HepG2 (cell line): ENCODE data around the gene CHST4. TPM values are rescaled to one million over a fixed set of nuclear protein-coding genes. Genes with fewer than 3 reads are reported as not detected.

Source experiments
- MIXL1 ChIP-seq: IDR thresholded peaks from 2 replicates; pipeline ENCODE4 v1.6.1; 2016
- NFE2L1 ChIP-seq: sonication (generic); formaldehyde crosslinking; IDR thresholded peaks from 2 replicates; pipeline ENCODE4 v1.4.0; 2020; ENCODE audit warnings: missing genetic modification reagents, mild to moderate bottlenecking, borderline replicate concordance
- PRMT3 ChIP-seq: sonication (generic); formaldehyde crosslinking; IDR thresholded peaks from 2 replicates; pipeline ENCODE4 v1.8.1; 2022; ENCODE audit warnings: low read depth, mild to moderate bottlenecking, moderate library complexity, missing genetic modification reagents, borderline replicate concordance
- WIZ ChIP-seq: sonication (generic); formaldehyde crosslinking; IDR thresholded peaks from 2 replicates; pipeline ENCODE4 v1.5.1; 2020; ENCODE audit warnings: mild to moderate bottlenecking, missing genetic modification reagents
- ZFP36L1 ChIP-seq: sonication (generic); formaldehyde crosslinking; IDR thresholded peaks from 2 replicates; pipeline ENCODE4 v1.8.0; 2022; ENCODE audit warnings: mild to moderate bottlenecking, missing genetic modification reagents, moderate library complexity
- ZFP62 ChIP-seq: sonication (generic); formaldehyde crosslinking; IDR thresholded peaks from 2 replicates; pipeline ENCODE4 v1.4.0; 2020; ENCODE audit warnings: missing genetic modification reagents
- ZNF282 ChIP-seq: fragments of 450-650 bp; IDR thresholded peaks from 2 replicates; pipeline ENCODE4 v1.6.1; 2018; ENCODE audit not compliant: partially characterized antibody
- ZNF598 ChIP-seq: sonication (generic); formaldehyde crosslinking; IDR thresholded peaks from 2 replicates; pipeline ENCODE4 v1.5.1; 2020; ENCODE audit warnings: mild to moderate bottlenecking, missing genetic modification reagents, borderline replicate concordance
- ZNF614 ChIP-seq: IDR thresholded peaks from 2 replicates; pipeline ENCODE4 v1.6.1; 2018; ENCODE audit warnings: missing biosample characterization, missing genetic modification reagents, inconsistent platforms, borderline replicate concordance
- ZNF710 ChIP-seq: sonication (generic); formaldehyde crosslinking; IDR thresholded peaks from 2 replicates; pipeline ENCODE4 v1.5.0; 2020; ENCODE audit warnings: mild to moderate bottlenecking, missing genetic modification reagents, borderline replicate concordance
- ZNF777 ChIP-seq: sonication (generic); formaldehyde crosslinking; IDR thresholded peaks from 2 replicates; pipeline ENCODE4 v1.4.0; 2020; ENCODE audit warnings: missing genetic modification reagents
- polyA plus RNA-seq, 8 experiments: library from polyadenylated mRNA; depleted of rRNA in 3 of 8; stranded (reverse) in 7 of 8; unstranded in 1 of 8; fragments of >200 nt; fragmentation: Illumina TruSeq in 4 of 8; extraction: Trizol in 4 of 8; gene quantifications; 2 replicates each; pipeline versions ENCODE4 v1.2.1 to v1.2.3, GENCODE V29; 2011 to 2016; ENCODE audit warnings: low read depth in 4 of 8, missing spikeins in 1 of 8, mixed read lengths in 1 of 8; ENCODE audit not compliant: insufficient read depth in 1 of 8
- total RNA-seq, 5 experiments: library from RNA; depleted of rRNA; stranded (reverse); fragments of >200 nt; fragmentation: Illumina TruSeq; extraction: Trizol; gene quantifications; 2 replicates each; pipeline ENCODE4 v1.2.3, GENCODE V29; 2016; ENCODE audit warnings: low read depth in 1 of 5
- TF ChIP-seq, protein P1 (sequence below): sonication (generic); formaldehyde crosslinking; IDR thresholded peaks from 2 replicates; pipeline ENCODE4 v1.5.0; 2020; ENCODE audit warnings: missing genetic modification reagents, mild to moderate bottlenecking, borderline replicate concordance
- TF ChIP-seq, protein P2 (sequence below): sonication (generic); formaldehyde crosslinking; IDR thresholded peaks from 2 replicates; pipeline ENCODE4 v1.5.0; 2020; ENCODE audit warnings: mild to moderate bottlenecking, missing genetic modification reagents, borderline replicate concordance
- TF ChIP-seq, protein P3 (sequence below): sonication (generic); formaldehyde crosslinking; IDR thresholded peaks from 2 replicates; pipeline ENCODE4 v1.4.0; 2020; ENCODE audit warnings: missing genetic modification reagents
- TF ChIP-seq, protein P4 (sequence below): sonication (generic); formaldehyde crosslinking; IDR thresholded peaks from 2 replicates; pipeline ENCODE4 v1.8.0; 2022; ENCODE audit warnings: mild to moderate bottlenecking, missing genetic modification reagents, moderate library complexity

The CHST4 gene
- total and polyA plus RNA-seq, 2 of the 13 experiments (the other 11 are each of a cell fraction or from before 2014, with no cell fraction given), result not detected

DNA sequence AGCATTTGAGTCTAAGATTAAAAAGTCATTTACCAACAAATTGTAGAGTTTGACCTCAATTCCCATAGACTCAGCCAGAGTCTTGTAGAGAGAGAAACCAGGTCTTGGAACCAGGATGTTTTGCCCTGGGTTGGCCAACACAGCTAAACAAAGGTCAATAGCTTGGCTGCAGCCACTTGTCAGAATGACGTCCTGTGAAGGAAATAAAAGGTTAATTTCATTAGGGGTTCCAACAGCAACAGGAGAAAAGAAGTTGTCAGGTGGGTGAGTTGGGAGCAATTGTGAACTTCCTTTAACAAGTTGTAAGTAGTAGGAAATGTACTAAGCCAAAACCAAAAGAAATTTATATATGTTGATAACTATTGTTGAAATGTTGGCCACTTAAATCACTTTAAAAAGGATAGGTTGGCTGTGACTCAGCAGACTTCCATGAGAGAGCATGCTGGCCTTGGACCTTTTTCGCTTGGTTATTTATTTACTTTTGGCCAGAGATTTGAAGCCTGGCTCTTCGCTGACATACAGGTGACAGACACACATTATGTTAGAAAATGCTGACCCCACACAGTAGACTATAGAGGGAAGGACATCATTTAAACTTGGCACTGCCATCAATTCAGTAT, 46.4 kb downstream of the CHST4 start (continued):
- peak; percentile 46; the same call in 1 of the 2 replicates for TF ChIP-seq ZNF710 (CRISPR knock-in tag)
- TF ChIP-seq WIZ (CRISPR knock-in tag), result peak; percentile 80; the same call in 1 of the 2 replicates
- no peak for TF ChIP-seq ZNF777 (CRISPR knock-in tag)
- TF ChIP-seq MIXL1 (CRISPR knock-in tag), result peak; percentile 82
- TF ChIP-seq ZNF614 (CRISPR knock-in tag), result peak; percentile 86
- peak; percentile 14; the same call in 1 of the 2 replicates for TF ChIP-seq ZFP36L1
- TF ChIP-seq, protein P1, sequence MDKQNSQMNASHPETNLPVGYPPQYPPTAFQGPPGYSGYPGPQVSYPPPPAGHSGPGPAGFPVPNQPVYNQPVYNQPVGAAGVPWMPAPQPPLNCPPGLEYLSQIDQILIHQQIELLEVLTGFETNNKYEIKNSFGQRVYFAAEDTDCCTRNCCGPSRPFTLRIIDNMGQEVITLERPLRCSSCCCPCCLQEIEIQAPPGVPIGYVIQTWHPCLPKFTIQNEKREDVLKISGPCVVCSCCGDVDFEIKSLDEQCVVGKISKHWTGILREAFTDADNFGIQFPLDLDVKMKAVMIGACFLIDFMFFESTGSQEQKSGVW (CRISPR knock-in tag), result no peak
- TF ChIP-seq, protein P2, sequence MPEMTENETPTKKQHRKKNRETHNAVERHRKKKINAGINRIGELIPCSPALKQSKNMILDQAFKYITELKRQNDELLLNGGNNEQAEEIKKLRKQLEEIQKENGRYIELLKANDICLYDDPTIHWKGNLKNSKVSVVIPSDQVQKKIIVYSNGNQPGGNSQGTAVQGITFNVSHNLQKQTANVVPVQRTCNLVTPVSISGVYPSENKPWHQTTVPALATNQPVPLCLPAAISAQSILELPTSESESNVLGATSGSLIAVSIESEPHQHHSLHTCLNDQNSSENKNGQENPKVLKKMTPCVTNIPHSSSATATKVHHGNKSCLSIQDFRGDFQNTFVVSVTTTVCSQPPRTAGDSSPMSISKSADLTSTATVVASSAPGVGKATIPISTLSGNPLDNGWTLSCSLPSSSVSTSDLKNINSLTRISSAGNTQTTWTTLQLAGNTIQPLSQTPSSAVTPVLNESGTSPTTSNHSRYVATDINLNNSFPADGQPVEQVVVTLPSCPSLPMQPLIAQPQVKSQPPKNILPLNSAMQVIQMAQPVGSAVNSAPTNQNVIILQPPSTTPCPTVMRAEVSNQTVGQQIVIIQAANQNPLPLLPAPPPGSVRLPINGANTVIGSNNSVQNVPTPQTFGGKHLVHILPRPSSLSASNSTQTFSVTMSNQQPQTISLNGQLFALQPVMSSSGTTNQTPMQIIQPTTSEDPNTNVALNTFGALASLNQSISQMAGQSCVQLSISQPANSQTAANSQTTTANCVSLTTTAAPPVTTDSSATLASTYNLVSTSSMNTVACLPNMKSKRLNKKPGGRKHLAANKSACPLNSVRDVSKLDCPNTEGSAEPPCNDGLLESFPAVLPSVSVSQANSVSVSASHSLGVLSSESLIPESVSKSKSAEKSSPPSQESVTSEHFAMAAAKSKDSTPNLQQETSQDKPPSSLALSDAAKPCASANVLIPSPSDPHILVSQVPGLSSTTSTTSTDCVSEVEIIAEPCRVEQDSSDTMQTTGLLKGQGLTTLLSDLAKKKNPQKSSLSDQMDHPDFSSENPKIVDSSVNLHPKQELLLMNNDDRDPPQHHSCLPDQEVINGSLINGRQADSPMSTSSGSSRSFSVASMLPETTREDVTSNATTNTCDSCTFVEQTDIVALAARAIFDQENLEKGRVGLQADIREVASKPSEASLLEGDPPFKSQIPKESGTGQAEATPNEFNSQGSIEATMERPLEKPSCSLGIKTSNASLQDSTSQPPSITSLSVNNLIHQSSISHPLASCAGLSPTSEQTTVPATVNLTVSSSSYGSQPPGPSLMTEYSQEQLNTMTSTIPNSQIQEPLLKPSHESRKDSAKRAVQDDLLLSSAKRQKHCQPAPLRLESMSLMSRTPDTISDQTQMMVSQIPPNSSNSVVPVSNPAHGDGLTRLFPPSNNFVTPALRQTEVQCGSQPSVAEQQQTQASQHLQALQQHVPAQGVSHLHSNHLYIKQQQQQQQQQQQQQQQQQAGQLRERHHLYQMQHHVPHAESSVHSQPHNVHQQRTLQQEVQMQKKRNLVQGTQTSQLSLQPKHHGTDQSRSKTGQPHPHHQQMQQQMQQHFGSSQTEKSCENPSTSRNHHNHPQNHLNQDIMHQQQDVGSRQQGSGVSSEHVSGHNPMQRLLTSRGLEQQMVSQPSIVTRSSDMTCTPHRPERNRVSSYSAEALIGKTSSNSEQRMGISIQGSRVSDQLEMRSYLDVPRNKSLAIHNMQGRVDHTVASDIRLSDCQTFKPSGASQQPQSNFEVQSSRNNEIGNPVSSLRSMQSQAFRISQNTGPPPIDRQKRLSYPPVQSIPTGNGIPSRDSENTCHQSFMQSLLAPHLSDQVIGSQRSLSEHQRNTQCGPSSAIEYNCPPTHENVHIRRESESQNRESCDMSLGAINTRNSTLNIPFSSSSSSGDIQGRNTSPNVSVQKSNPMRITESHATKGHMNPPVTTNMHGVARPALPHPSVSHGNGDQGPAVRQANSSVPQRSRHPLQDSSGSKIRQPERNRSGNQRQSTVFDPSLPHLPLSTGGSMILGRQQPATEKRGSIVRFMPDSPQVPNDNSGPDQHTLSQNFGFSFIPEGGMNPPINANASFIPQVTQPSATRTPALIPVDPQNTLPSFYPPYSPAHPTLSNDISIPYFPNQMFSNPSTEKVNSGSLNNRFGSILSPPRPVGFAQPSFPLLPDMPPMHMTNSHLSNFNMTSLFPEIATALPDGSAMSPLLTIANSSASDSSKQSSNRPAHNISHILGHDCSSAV (CRISPR knock-in tag), result no peak
- TF ChIP-seq, protein P3, sequence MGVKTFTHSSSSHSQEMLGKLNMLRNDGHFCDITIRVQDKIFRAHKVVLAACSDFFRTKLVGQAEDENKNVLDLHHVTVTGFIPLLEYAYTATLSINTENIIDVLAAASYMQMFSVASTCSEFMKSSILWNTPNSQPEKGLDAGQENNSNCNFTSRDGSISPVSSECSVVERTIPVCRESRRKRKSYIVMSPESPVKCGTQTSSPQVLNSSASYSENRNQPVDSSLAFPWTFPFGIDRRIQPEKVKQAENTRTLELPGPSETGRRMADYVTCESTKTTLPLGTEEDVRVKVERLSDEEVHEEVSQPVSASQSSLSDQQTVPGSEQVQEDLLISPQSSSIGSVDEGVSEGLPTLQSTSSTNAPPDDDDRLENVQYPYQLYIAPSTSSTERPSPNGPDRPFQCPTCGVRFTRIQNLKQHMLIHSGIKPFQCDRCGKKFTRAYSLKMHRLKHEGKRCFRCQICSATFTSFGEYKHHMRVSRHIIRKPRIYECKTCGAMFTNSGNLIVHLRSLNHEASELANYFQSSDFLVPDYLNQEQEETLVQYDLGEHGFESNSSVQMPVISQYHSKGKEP, result no peak
- no peak for TF ChIP-seq ZFP62 (CRISPR knock-in tag)
- TF ChIP-seq PRMT3 (CRISPR knock-in tag), result no peak
- no peak for TF ChIP-seq NFE2L1 (CRISPR knock-in tag)
- TF ChIP-seq, protein P4, sequence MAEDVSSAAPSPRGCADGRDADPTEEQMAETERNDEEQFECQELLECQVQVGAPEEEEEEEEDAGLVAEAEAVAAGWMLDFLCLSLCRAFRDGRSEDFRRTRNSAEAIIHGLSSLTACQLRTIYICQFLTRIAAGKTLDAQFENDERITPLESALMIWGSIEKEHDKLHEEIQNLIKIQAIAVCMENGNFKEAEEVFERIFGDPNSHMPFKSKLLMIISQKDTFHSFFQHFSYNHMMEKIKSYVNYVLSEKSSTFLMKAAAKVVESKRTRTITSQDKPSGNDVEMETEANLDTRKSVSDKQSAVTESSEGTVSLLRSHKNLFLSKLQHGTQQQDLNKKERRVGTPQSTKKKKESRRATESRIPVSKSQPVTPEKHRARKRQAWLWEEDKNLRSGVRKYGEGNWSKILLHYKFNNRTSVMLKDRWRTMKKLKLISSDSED (CRISPR knock-in tag), result no peak
- TF ChIP-seq ZNF598 (CRISPR knock-in tag), result no peak
- TF ChIP-seq ZNF282, result no peak
